SK-N-MC (cell line): ENCODE results near the gene KRT3.
"Not testable (repeated sequence)": the region's sequence is repeated elsewhere in the genome, so short reads cannot be mapped to it uniquely, and the experiment has no call there.

Experiments
- EZH2 ChIP-seq: fragments of 200-600 bp; sonication (generic); IDR thresholded peaks from one replicate; pipeline ENCODE4 v1.6.1; 2017; ENCODE audit warnings: antibody characterized with exemption
- FOXP2 ChIP-seq: optimal IDR thresholded peaks from 2 replicates; pipeline ENCODE3; 2011; ENCODE audit warnings: mild to moderate bottlenecking, moderate library complexity; ENCODE audit not compliant: insufficient read depth; ENCODE audit errors: extremely low read length, control extremely low read depth
- POLR2AphosphoS5 ChIP-seq: IDR thresholded peaks from 2 replicates; pipeline ENCODE4 v1.6.1; 2012; ENCODE audit warnings: mild to moderate bottlenecking, low read depth, low read length, borderline replicate concordance

DNA sequence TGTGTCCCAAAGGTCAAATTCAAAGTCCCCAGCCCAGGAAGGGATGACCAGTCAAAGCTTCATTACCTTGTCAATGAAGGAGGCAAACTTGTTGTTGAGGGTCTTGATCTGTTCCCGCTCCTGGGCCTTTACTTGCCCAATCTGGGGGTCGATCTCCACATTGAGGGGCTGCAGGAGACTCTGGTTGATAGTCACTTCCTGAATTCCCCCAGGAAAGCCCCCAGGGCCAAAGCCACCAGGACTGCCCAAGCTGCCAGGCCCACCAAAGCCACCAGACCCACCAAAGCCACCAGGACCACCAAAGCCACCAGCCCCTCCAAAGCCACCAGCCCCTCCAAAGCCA lies 614 bp downstream of the KRT3 start:
- not testable (repeated sequence) for TF ChIP-seq FOXP2, EZH2, POLR2AphosphoS5
